Non-pigmented ciliary epithelial cell (primary cell): ENCODE results near the gene FAM32A.

ENCODE experiments used
- DNase-seq: peaks from one replicate; pipeline ENCODE4 v3.0.0-alpha.2; 2010; ENCODE audit warnings: low read depth

The FAM32A gene

GRCh38 chr19:16185123-16185767 is at the start of gene FAM32A:
Gene FAM32A (plus strand): TSS chr19:16185410. CDS start chr19:16185443, 33 bp downstream.
- peak; percentile 96 for DNase-seq

DNA sequence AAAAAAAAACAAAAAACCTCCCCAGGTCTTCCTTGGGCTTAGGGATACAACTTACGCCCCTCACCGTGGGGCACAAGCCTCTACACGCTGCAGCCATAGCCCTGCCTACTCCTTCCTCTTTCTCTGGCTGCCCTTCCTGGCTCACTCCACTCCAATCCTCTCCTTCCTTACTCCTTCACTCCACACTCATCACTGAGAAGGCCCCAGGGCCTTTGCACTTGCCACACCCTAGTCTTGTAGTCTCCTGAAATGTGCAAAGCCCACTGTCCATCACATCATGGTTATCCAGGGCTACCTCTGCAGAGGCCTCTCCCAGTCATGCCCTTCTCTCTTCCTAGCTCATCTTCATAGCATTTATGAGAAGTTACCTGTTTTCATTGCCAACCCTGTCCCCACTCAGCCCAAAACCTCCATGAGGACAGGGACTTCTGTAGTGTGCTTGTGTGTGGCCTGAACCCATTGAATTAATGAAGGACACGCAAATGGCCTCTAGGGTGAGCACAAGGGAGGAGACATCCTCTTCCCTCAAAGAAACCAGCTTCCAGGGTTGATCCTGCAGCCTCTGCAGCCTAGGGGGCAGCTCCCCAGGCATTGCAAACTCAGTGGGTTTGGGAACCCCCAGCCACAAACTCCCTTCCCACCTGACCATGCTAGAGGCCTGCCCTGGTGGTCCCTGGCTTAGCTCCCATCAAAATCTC is 49.6 kb upstream of the FAM32A start:
- DNase-seq: no peak

GRCh38 chr19:16136185-16136999 is 48.8 kb upstream of the FAM32A start:
- DNase-seq: no peak

- DNase-seq: no peak
Measured at GRCh38 chr19:16139752-16140151, 45.5 kb upstream of the FAM32A start.

GRCh38 chr19:16141043-16141442 is 44.2 kb upstream of the FAM32A start:
- DNase-seq: no peak

DNA sequence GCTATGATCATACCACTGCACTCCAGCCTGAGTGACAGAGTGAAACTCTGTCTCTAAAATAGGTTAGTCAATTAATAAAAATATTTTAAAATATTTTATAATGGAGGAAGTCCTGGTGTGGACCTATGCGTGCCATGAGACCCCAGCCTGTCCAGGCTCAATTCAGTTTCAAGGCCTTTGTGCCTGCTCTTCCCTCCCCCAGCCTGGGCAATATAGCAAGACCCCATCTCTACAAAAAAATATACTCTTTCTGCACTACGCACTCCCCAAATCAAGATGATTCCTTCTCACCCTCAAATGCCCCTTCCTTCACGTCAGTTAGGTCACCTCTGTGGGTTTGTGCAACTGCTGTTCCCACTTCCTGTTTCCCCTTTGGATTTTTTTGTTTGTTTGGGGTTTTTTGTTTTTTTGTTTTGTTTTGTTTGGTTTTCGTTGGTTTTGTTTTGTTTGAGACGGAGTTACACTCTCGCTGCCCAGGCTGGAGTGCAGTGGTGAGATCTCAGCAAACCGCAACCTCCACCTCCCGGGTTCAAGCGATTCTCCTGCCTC is 43.1 kb upstream of the FAM32A start:
- DNase-seq: no peak

GRCh38 chr19:16143399-16144215 is 41.6 kb upstream of the FAM32A start, which contains the start of gene HSH2D:
Gene HSH2D (plus strand): TSS chr19:16143685. CDS start chr19:16148751, 5,066 bp downstream.
- no peak for DNase-seq

GRCh38 chr19:16144216-16144581 is 41.0 kb upstream of the FAM32A start:
- no peak for DNase-seq

DNA sequence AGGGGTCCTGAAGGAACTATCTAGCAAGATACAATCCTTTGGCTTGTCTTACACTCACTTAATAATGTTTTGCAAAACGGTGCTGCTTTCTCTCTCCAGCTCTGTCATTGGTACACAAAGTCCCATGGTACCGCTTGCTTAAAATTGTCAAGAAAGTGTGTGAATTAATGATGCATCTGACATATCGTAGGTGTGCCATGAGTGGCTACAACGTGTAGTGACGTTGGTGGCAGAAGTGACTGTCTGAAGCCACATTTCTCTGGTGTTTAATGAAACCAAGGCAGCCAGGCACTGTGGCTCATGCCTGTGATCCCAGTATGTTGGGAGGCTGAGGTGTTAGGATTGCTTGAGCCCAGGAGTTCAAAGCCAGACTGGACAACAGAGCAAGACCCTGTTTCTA is 39.1 kb upstream of the FAM32A start:
- DNase-seq: no peak

DNA sequence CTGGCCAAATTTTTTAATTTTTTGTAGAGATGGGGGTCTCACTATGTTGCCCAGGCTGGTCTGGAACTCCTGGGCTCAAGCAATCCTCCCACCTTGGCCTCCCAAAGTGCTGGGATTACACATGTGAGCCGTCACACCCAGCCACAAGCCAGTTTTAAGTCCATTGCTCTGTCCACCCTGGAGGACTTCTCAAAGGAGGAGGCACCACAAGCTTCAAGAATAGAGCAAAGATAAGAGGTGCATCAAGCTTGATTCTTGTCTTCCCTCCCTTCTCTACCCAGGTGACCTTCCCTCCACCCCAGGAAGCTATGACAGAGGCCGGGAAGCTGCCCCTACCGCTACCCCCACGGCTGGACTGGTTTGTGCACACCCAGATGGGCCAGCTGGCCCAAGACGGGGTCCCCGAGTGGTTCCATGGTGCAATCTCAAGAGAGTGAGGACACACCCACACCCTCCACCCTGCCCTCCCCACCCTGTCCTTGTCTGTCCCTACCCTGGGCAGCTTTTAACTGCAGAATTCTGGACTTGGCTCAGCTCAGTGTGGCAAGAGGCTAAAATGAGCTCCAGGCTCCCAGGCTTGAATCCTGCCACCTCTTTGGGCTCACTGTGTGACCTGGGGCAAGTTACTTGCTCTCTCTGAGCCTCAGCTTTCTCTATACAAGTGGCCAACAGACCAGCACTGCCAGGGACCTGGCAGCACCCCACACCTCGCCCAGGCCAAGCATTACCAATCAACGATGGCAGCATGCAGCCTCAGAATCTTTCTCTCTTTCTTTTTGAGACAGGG is 36.6 kb upstream of the FAM32A start:
- DNase-seq: no peak

GRCh38 chr19:16153582-16154336 is 31.5 kb upstream of the FAM32A start:
- no peak for DNase-seq

DNA sequence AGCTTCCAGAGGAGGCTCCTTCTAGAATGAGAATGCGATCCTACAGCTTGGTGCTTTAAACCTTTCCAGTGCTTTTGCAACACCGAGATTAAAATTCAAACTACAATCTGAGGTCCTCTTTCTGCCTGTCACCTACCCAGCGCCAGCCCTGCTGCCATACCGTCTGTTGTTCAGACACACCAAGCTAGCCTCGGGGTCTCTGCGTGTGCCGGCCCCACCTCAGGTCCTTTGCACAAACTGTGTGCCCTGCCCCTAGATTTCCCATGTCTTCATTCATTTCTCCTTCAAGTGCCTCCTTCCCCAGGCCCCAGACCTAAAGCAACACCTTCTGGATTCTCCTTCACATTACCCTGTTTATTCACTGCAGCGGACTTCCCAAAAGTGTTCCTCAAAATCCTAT is 30.7 kb upstream of the FAM32A start:
- DNase-seq: no peak

GRCh38 chr19:16155128-16155527 is 30.1 kb upstream of the FAM32A start:
- DNase-seq: no peak

GRCh38 chr19:16156904-16157303 is 28.3 kb upstream of the FAM32A start:
- DNase-seq: no peak

GRCh38 chr19:16157601-16158000 is 27.6 kb upstream of the FAM32A start:
- DNase-seq: no peak

- no peak for DNase-seq
Measured at GRCh38 chr19:16159655-16160054, 25.6 kb upstream of the FAM32A start.

- no peak for DNase-seq
Measured at GRCh38 chr19:16160445-16160942, 24.7 kb upstream of the FAM32A start.

DNA sequence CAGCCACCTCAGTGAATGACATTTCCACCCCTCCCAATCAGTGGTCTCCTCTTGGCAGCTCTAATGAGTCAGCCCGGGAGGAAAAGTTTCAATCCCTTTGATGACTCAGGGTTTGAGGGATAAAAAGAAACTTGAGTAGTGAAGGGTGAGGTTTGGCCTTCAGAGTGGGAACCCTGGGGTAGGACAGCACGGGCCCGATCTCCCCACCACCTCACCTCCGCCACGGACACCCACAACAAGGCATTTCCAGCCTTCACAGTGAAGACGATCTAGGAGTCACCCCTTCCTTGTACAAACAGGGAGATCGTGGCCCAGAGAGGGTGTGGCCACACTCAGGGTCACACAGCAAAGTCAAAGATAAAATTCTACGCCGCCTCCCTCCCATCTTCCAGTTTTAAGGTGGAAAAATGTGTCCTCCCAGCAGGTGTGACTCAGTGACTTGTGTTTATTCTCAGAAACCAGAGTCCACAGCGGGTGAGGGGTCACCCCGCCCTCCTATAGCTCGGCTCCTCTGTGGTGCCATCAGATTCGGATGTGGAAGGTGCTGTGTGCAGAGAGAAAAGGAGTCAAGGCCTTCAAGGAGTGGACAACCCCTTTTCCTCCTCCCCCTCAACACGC is 24.2 kb upstream of the FAM32A start:
- peak; percentile 52 for DNase-seq

DNA sequence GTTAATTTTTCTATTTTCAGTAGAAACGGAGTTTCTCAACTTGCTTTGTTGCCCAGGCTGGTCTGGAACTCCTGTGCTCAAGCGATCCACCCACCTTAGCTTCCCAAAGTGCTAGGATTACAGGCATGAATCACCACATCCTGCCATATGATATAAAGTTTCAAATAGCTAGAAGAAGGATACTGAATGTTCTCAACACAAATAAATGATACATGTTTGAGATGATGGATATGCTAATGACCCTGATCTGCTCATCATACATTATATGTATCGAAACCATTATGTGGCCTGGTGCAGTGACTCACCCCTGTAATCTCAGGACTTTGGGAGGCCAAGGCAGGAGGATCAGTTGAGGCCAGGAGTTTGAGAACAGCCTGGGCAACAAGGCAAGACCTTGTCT is 23.4 kb upstream of the FAM32A start:
- DNase-seq: peak; percentile 67
